Activated CD4-positive, alpha-beta T cell treated with anti-CD3 and anti-CD28 coated beads for 48 hours (primary cell): ENCODE results near the gene PHACTR4.
"Not testable (repeated sequence)": the region's sequence is repeated elsewhere in the genome, so short reads cannot be mapped to it uniquely, and the experiment has no call there.

Experiments used
- DNase-seq: peaks from one replicate; pipeline ENCODE4 v3.0.0-alpha.2; 2020

The PHACTR4 gene

DNA sequence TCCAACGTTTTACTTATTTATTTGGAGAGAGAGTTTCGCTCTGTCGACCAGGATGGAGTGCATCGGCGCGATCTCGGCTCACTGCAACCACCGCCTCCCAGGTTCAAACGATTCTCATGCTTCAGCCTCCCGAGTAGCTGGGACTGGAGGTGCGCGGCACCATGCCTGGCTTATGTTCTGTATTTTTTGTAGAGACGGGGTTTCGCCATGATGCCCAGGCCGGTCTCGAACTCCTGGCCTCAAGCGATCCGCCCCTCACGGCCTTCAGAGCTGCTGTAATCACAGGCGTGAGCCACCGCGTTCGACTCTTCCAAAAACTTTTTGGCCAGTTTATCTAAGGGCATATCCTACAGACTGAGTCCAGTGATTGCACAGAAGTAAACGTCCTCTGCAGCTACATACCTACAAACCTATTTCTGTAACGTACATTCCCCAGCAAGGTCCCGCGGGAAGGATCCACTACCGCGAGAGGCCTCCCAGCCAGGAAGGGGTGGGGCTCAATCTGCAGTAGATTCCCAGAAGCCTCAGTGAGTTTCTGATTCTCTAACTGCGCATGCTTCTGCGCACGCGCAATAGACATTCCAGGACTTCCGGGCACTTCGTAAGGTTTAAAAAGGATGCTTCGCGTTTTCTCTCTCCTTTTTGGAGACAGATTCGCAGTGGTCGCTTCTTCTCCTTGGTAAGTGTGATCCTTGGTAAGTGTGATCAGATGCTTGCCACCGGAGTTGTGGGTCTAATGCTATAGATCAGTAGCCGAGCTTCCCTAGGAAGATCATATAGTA, 136.1 kb downstream of the PHACTR4 start, which contains the start of gene RCC1:
Gene RCC1, plus strand, starts transcription at position 638 of the 782 bp plus-strand sequence. CDS start 23,824 bp downstream, outside the sequence.
- DNase-seq, result peak; percentile 97

DNA sequence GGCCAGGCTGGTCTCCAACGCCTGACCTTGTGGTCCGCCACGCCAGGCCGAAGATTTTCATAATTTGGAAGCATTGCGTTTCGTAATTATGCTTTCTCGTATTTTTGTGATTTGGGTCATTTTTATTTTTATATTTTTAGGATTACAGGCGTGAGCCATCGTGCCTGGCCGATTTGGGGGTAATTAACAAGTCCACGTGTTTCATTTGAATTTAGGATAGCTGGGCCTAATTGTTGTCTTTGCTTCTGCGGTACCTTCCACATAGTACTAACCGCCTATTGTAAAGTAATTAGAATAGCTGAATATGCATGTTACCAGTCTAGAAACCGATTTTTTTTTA, 137.3 kb downstream of the PHACTR4 start:
- DNase-seq, result no peak

DNA sequence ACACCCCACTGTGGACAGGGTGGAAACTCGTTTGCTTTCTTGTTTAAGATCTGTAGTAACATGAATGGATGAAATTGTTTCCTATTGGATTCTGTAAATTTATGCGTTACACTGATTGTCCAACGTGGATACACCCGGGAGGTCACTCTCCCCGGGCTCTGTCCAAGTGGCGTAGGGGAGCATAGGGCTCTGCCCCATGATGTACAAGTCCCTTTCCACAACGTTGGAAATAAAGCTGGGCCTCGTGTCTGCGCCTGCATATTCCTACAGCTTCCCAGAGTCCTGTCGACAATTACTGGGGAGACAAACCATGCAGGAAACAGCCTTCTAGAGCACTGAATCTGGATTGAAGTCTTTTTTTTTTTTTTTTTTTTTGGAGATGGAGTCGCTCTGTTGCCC, 137.7 kb downstream of the PHACTR4 start:
- peak; percentile 49 for DNase-seq

DNA sequence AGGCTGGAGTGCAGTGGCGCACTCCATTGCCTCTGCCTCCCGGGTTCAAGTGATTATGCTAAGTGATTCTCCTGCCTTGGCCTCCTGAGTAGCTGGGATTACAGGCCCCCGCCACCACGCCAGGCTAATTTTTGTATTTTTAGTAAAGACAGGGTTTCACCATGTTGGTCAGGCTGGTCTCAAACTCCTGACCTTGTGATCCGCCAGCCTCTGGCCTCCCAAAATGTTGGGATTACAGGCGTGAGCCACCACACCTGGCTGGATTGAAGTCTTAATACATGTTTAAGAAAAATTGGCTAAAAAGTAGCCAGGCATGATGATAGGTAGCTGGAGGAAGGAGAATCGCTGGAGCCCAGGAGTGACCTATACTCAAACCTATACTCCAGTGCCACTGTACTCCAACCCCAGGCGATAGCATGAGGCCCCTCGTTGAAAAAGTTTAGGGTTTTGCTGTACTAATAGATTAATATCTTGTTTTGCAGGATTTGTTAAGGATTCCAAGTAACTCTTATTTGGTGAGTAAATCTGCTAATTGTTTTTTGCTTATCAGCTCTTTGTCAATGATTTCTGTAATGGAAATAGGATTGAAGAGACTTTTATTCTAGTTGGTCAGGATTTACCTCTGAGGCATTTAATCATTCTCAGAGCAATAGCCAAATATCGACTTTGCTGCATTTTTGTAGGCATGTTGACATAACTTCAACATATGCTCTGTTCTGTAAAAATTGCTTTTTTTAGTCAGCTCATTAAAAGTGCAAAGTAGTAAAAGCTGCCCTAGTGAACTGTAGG, 138.3 kb downstream of the PHACTR4 start:
- peak; percentile 27 for DNase-seq

DNA sequence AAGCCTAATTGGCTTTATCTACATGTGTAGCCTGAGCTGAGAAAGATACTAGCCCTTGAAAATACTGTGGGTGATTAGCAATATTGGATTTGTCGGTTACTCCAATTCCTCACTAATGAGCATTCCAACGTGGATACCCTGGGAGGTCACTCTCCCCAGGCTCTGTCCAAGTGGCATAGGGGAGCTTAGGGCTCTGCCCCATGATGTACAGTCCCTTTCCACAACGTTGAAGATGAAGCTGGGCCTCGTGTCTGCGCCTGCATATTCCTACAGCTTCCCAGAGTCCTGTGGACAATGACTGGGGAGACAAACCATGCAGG, 138.9 kb downstream of the PHACTR4 start:
- peak; percentile 36 for DNase-seq

DNA sequence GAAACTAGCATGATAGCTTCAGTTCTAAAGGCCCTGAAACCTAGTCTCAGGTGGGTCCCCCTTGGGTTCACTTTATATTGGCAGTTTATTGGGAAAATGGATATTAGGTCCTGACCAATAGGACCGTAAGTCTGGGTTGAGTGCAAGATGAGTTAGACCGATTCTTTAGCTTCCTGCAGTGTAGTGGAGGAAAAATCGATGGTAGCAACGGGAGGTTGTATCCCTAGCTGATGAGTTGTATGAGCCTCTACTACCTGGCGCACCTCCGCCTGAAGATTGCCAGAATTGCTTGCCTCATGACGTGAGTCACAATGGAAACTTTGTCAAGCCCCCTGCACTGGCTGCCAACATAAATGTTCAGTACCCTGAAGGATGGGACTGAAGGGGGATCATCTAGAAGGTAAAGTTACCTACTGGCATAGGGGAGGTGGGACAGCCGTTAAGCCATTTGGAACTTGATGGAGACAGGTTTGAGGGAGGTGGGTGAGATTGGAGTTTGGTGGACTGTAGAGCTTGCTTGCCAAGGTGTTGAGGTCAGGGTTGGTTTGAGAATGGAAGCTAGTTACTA, 140.2 kb downstream of the PHACTR4 start:
- DNase-seq, result peak; percentile 56

DNA sequence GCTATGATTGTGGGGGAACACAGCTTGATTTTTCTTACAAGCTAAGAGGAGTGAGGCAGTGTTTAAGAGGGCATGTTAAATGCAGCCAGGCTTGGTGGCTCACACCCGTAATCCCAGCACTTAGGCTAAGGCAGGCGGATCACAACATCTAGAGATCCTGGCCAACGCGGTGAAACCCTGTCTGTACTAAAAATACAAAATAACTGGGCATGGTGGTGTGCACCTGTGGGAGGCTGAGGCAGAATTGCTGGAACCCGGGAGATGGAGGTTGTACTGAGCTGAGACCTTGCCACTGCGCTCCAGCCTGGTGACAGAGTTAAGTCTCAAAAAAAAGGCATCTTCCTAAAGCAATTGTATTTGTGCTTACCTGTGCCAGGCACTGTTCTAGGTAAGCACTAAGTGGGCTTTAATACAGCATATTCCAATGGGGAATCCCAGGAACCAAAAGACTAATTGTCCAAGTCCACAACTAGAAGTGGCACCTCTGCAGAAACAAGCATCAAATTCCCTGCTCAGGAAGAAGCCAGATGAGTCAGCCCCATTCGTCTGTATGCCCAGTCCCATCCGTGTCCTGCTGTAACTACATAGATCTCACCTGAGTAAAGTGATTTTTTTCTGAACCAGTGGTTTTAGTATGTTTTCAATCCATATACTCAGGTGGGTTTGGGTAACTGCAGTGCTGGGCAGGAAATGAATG, 140.9 kb downstream of the PHACTR4 start:
- peak; percentile 69 for DNase-seq

DNA sequence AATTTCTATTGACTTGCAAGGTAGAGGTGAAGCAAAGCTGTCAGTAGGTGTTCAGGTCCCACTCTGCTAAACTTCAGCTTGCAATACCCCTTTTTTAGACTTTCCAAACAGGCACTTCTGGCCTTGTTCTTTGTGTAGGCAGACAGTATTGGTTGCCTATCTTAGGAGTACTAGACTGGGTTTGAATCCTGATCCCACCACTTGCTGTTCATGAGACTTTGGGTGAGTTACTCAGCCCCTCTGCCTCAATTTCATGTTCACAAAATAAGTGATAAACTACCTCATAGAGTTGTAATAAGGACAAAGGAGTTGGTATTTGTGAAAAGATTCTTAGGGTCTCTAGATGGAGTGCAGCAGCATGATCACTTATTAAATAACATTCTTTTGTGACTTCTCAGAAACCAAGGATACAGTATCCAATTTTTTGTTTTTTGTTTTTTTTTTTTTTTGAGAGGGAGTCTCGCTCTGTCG, 141.5 kb downstream of the PHACTR4 start:
- DNase-seq, result no peak

DNA sequence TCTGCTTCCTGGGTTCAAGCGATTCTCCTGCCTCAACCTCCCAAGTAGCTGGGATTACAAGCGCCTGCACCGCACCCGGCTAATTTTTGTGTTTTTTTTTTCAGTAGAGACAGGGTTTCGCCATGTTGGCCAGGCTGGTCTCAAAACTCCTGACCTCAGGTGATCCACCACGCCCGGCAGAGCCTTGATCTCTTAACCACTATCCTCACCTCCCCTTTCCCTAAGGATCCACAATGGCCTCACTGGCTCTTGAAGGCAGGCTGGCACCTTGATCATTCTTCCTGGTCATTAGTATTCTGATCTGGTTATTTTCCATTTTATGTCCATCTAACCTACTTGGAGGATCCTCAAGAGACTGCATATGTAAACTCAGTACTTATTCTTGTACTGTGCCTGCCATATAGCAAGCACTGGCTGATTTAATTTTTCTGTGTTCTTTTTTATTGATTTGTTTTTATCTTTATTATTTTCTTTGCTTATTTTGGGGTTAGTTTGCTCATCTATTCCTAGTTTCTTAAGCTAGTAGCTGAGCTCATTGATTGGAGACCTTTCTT, 142.6 kb downstream of the PHACTR4 start:
- DNase-seq, result peak; percentile 21

DNA sequence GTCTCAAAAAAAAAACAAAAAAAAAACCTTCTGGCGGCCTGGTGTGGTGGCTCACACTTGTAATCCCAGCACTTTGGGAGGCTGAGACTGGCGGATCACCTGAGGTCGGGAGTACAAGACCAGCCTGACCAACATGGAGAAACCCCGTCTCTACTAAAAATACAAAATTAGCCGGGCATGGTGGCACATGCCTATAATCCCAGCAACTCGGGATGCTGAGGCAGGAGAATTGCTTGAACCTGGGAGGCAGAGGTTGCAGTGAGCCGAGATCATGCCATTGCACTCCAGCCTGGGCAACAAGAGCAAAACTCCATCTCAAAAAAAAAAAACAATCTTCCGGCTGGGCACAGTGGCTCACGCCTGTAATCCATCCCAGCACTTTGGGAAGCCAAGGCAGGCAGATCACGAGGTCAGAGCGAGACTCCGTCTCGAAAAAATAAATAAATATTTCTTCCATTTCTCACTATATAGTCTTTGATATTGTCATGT, 144.9 kb downstream of the PHACTR4 start:
- not testable (repeated sequence) for DNase-seq

DNA sequence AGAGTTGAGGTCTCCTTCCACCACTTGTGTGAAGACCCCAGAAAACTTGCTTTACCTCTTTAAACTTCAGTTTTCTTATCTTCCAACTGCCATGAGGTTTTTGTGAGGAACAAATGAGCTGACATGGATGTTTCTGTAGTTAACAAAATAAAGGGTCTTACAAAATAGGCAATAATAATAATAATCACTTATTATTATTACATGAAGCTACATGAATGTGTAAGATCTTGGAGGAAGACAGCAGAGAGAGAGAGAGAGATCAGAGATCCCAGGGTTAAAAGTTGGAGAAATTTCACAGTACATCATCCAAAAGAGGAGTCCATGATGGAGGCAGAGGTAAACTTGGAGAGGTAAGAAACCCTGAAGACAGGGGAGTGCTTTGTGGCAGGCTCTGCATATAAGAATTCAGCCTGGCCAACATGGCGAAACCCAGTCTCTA, 147.0 kb downstream of the PHACTR4 start:
- DNase-seq, result no peak

DNA sequence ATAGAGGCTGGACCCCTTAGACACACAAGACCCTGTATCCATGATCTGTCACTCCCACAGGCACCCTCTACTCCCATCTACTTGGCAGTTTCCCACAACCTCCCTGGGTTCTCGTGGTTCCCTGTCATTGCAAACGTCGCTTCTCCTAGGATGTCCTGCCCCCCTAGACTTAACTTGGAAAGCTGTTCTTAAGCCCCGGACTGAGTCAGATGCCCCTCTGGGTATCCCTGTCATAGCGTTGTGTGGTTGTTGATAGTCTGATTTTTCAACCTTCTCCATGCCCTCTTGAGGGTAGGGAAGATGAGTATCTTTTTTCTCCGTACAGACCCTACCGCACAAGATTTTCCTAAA, 148.1 kb downstream of the PHACTR4 start:
- no peak for DNase-seq

DNA sequence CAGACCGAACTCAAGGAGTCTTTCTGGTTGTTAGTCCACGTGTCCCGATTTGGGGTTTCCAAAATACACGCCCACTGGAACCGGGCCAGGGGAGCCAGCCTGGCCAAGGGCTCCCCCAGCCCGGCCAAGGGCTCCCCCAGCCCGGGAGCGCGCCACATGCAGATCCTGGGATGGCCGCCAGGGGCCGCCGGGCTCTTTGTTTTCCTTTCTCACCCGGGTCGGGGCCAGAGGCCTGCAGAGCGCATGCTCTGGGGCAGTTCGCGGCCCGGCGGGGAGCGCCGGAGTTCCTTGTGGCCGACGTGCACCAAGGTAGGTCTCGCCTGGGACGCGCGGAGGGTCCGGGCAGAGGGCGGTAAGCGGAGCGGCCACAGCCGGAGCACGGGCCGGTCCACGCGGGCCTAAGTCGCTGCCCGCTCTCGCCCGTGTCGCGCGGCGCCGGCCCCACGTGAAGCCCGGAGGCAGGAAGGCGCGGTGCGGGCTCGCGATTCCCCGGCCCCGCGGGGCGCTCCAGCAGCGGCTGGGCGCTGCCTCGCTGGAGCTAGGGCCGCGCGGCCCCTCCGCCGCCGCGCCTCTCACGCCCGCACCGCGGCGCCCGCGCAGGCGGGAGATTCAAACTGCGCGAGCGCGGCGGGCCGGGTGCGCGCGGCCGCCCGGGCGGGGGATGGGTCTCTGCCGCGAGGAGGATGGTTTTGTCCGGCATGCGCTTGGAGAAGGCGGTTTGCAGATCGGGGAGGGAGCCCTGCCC, 148.6 kb downstream of the PHACTR4 start:
- DNase-seq, result peak; percentile 95

DNA sequence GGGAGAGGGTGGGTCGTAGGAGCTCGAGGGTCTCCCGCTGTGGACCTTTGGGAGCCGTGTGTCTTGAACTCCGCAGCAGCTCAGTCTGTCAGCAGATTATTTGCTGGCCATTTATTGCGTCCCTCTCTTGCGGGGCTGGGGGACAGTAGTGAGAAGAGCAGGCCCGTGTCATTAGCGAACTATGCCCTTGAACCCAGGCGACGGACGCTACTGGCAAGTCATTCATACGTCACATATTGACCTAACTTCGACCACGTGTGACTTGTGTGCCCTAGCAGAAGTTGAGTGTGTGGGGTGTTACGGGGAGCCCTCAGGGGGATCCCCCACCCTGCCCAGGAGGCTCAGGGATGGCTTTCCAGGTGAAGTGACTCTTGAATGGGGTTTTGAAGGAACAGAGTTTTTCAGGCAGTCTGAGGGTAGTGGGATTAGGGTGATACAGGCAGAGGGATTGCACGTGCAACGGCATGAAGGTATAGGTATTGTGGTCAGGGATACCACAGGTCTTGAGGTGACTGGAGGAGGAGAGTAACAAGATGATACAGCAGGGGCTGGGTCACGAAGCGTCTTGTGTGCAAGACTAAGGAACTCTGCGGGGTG, 149.3 kb downstream of the PHACTR4 start:
- DNase-seq, result peak; percentile 74

DNA sequence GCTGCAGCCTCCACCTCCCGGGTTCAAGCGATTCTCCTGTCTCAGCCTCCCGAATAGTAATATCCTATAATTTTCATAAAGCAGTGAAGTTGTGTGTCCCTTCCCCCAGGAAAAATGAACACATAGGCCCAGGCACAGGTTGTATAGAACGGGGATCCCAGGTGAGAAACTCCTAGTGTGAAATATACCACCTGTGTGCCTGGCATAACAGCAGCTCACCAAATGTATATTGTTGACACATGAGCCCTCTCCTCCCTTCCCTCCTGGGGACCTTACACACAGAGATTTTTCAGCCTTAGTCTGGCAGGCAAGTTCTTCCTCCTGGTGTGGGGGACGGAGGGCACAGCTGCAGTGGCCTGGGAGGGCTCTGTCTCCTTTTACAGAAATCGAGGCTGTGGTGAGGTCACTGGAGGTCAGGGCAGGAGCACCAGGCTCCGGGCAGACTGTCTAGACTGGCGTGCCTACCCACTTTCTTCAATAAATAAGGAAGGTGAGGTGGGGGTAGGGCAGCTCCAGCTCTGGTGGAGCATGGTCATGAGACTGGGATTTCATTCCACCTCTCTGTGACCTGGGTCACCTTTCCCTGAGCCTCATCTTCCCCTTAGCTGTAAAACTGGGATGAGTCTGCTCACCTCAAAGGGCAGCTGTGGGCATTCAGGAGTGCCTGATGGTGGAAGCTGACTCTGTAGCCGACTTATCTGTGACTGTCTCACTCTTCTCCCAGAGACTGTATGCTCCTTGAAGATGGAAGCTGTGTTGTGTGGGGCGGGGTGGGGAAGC, 150.6 kb downstream of the PHACTR4 start:
- no peak for DNase-seq

DNA sequence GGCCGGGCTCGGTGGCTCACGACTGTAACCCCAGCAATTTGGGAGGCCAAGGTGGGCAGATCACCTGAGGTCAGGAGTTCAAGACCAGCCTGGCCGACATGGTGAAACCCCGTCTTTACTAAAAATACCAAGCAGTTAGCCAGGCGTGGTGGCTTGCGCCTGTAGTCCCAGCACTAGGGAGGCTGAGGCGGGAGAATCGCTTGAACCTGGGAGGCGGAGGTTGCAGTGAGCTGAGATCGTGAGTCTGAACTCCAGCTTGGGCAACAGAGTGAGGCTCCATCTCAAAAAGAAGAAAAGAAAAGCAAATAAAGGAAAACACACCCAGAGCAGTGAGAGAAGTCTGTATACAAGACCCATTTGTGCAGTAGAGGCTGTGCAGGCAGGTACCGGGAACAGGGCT, 151.3 kb downstream of the PHACTR4 start:
- not testable (repeated sequence) for DNase-seq

DNA sequence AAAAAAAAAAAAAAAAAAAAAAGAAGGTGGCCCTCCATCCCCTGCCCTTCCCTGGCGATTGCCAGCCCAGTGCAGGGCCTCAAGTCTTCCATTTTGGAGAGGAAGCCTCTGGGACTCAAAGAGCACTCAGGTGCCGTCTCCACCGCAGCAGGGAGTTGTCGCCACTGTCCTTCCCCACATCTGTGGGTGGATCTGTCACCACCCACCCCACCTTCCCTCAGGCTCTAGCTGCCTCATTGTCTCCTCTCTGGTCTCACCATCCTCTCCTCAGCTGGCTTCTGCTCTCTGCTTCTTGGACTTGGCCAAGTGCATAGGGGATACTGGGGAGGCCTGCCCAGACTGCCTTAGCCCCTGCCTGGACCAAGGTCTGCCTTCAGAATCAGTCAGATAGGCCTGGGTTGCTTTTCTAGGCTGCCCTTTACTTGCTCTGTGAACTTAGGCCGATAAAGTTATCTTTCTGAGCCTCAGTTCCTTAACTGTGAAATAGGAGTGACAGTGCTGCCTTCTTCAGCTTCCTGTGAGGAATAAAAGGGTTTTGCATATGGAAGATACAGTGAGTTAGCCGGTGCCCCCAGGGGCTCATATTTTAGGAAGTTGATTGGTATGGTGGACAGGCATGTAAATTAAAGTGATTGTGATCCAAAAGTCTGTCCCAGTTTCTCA, 152.1 kb downstream of the PHACTR4 start:
- DNase-seq, result no peak

DNA sequence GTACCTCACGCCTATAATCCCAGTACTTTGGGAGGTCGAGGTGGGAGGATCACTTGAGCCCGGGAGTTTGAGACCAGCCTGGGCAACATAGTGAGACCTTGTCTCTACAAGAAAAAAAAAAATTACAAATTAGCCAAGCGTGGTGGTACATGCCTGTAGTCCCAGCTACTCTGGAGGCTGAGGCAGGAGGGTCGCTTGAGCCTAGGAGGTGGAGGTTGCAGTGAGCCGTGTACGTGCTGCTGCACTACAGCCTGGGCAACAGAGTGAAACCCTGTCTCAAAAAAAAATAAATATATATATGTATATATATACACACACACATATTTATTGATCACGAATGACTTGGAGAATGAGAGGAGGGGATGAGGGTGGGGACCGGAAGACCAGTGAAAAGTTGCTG, 153.0 kb downstream of the PHACTR4 start:
- DNase-seq, result not testable (repeated sequence)

DNA sequence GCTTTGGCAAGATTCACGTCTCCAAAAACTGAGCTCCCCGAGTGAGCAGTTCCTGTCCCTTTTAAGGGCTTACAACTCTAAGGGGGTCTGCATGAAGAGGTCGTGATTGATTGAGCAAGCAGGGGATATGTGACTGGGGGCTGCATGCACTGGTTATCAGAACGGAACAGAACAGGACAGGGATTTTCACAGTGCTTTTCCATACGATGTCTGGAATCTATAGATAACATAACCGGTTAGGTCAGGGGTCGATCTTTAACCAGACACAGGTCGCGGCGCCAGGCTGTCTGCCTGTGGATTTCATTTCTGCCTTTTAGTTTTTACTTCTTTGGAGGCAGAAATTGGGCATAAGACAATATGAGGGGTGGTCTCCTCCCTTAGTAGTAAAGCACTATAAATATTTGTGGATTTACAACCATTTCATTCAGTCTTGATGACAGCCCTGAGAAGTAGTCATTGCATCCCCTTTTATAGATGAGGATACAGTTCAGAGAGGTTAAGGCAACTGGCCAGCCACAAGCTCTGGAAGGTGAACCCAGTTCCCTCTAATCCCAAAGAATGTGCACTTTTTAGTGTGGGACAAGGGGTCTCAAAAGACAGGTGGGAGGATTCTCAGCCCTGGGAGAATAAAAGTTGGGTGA, 155.6 kb downstream of the PHACTR4 start:
- not testable (repeated sequence) for DNase-seq

DNA sequence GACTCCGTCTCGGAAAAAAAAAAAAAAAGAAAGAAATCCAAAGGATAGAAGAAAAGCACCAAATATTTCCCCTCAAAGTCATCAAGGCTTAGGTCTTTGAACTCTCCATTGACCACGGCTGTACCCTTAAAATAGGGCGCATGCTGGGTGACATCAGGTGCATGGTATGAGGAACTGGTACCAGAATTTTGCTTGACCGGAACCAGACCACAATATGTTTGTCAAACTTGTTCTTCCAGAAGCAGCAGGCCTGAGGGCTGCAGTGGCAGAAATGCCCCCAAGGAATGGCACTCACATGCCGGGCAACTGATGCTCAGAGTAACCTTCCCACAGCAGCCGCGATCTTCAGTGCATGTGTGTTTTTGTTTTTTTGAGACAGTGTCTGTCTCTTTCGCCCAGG, 157.3 kb downstream of the PHACTR4 start:
- no peak for DNase-seq
